K562 (cell line): ENCODE data around the gene MCRS1. TPM values are rescaled to one million over a fixed set of nuclear protein-coding genes. Genes with fewer than 3 reads are reported as not detected.
"Not testable (repeated sequence)": the region's sequence is repeated elsewhere in the genome, so short reads cannot be mapped to it uniquely, and the experiment has no call there.

Experiments
- ATAC-seq: fragments of 200-7000 bp; cut with Tn5 transposase; 3 replicates; pipeline ENCODE4 v1.9.1; 2020; ENCODE audit warnings: moderate library complexity
- BruUV-seq: library from RNA; stranded (reverse); fragments of 400-500 nt; replicated peaks from 2 replicates; lab custom pipeline; 2021; lab: Mats Ljungman, UMichigan
- CTCF ChIA-PET: fragments of 300-600 bp; formaldehyde crosslinking; extraction: SDS; loops from one replicate; lab custom pipeline; 2021; ENCODE audit warnings: low intra/inter-chr PET ratio; lab: Yijun Ruan, JAX
- POLR2A ChIA-PET: fragments of 300-600, 350-650 bp; sonication (Branson Sonifier 250); formaldehyde crosslinking; extraction: SDS; loops from one replicate; lab custom pipeline; 2021; ENCODE audit warnings: antibody characterized with exemption, inconsistent platforms; lab: Yijun Ruan, JAX
- DNase-seq, 4 experiments: peaks; one replicate each; pipeline versions ENCODE4 v3.0.0 to v3.0.0-alpha.2; 2011 to 2018; ENCODE audit warnings: low spot score in 3 of 4, mixed read lengths in 3 of 4; ENCODE audit errors: extremely low read depth in 1 of 4
- FAIRE-seq: peaks from 2 replicates; lab custom pipeline; 2011; peaks lifted over from hg19 to GRCh38; lab: Jason Lieb, UNC
- H2AFZ ChIP-seq: 2 replicates; pipeline ENCODE4 v1.6.0; 2011; ENCODE audit warnings: low read depth, low read length, control low read depth, inconsistent platforms
- H3K27ac ChIP-seq: fragments of 200-600 bp; 3 replicates; pipeline ENCODE4 v1.8.0; 2011; ENCODE audit warnings: low read depth, mild to moderate bottlenecking, control low read depth, inconsistent platforms, low read length, moderate library complexity, mixed read lengths; ENCODE audit errors: extremely low read depth
- H3K27me3 ChIP-seq, 2 experiments: fragments of 300-600 bp in 1 of 2; 2 replicates in 1 of 2; 3 replicates in 1 of 2; pipeline versions ENCODE4 v1.6.0 to v1.8.0; 2011; ENCODE audit warnings: inconsistent platforms in 2 of 2, low read length in 2 of 2, mild to moderate bottlenecking in 1 of 2, mixed read lengths in 1 of 2, moderate library complexity in 1 of 2; ENCODE audit not compliant: control insufficient read depth in 2 of 2, insufficient read depth in 2 of 2
- H3K36me3 ChIP-seq: fragments of 300-600 bp; 3 replicates; pipeline ENCODE4 v1.8.0; 2011; ENCODE audit warnings: mild to moderate bottlenecking, low read length, inconsistent platforms; ENCODE audit not compliant: control insufficient read depth, insufficient read depth
- H3K4me1 ChIP-seq, 2 experiments: fragments of 200-600 bp in 1 of 2; replicated peaks in 1 of 2; 2 replicates in 1 of 2; 3 replicates in 1 of 2; pipeline versions ENCODE4 v1.5.1 to v1.8.0; 2011; ENCODE audit warnings: inconsistent platforms in 2 of 2, low read length in 2 of 2, mild to moderate bottlenecking in 1 of 2, mixed read lengths in 1 of 2, moderate library complexity in 1 of 2; ENCODE audit not compliant: control insufficient read depth in 2 of 2, insufficient read depth in 2 of 2
- H3K4me2 ChIP-seq: 2 replicates; pipeline ENCODE4 v1.6.1; 2011; ENCODE audit warnings: low read length, control low read depth, inconsistent platforms, mixed read lengths; ENCODE audit not compliant: insufficient read depth
- H3K4me3 ChIP-seq: fragments of 200-600 bp; sonication (generic), shearing (Covaris generic); 2 replicates; pipeline ENCODE4 v1.5.1; 2016; ENCODE audit warnings: control low read depth, inconsistent platforms
- H3K79me2 ChIP-seq: fragments of 200-600 bp; 3 replicates; pipeline ENCODE4 v1.8.0; 2011; ENCODE audit warnings: low read length, inconsistent platforms; ENCODE audit not compliant: control insufficient read depth, insufficient read depth
- H3K9ac ChIP-seq, 2 experiments: 2 replicates each; pipeline versions ENCODE4 v1.6.0 to v1.6.1; 2011; ENCODE audit warnings: low read depth in 2 of 2, low read length in 2 of 2, control low read depth in 1 of 2, inconsistent platforms in 1 of 2, mild to moderate bottlenecking in 1 of 2, mixed read lengths in 1 of 2; ENCODE audit not compliant: insufficient read depth in 1 of 2
- H3K9me1 ChIP-seq: one replicate; pipeline ENCODE4 v1.6.0; 2011; ENCODE audit warnings: inconsistent platforms, mild to moderate bottlenecking, low read length, moderate library complexity; ENCODE audit not compliant: control insufficient read depth, insufficient read depth
- H3K9me3 ChIP-seq: replicated peaks from 2 replicates; pipeline ENCODE4 v1.5.1; 2011; ENCODE audit warnings: low read depth, low read length, inconsistent platforms; ENCODE audit not compliant: control insufficient read depth, insufficient read depth
- H4K20me1 ChIP-seq: replicated peaks from 2 replicates; pipeline ENCODE4 v1.6.1; 2011; ENCODE audit warnings: low read length, inconsistent platforms, mixed read lengths; ENCODE audit not compliant: control insufficient read depth, insufficient read depth
- ARNT ChIP-seq, 2 experiments: fragments of 450-650 bp; IDR thresholded peaks; 2 replicates each; pipeline ENCODE4 v1.6.1; 2016; ENCODE audit warnings: mild to moderate bottlenecking in 1 of 2
- ETV5 ChIP-seq: sonication (generic); formaldehyde crosslinking; IDR thresholded peaks from 2 replicates; pipeline ENCODE4 v1.4.0; 2020; ENCODE audit warnings: low read depth, mild to moderate bottlenecking, missing genetic modification reagents
- RB1 ChIP-seq: fragments of 450-650 bp; IDR thresholded peaks from 2 replicates; pipeline ENCODE4 v1.6.1; 2017; ENCODE audit warnings: low read depth, mild to moderate bottlenecking
- TRIM28 ChIP-seq: fragments of 450-650 bp; IDR thresholded peaks from 2 replicates; pipeline ENCODE4 v1.6.1; 2017
- WGBS: fragments of 100-300 bp; shearing (Covaris generic); methylation state at CpG from one replicate; pipeline ENCODE4 v1.1.6; 2016; ENCODE audit warnings: low coverage, mixed read lengths; ENCODE audit not compliant: insufficient coverage; ENCODE audit errors: missing lambda C conversion rate; 5-methylcytosine and 5-hydroxymethylcytosine counted together
- in situ Hi-C: fragments of 300-500 bp; cut with MboI; formaldehyde crosslinking; loops from 4 replicates; pipeline ENCODE4 v1.15.0; 2018; ENCODE audit warnings: inconsistent platforms, mixed read lengths
- intact Hi-C: fragments of 100-400 bp; cut with micrococcal nuclease; formaldehyde crosslinking; loops from 2 replicates; pipeline ENCODE4 v1.14.2; 2022
- polyA plus RNA-seq, 8 experiments: library from polyadenylated mRNA; depleted of rRNA in 4 of 8; stranded (reverse) in 5 of 8; unstranded in 3 of 8; fragments of >200 nt; fragmentation: Nextera tagmentation in 2 of 8; fragmentation: Illumina TruSeq in 1 of 8; extraction: Ambion mirVana in 2 of 8; extraction: Trizol in 1 of 8; gene quantifications; 2 replicates each; pipeline versions ENCODE4 v1.2.1 to v1.2.3, GENCODE V29; 2011 to 2014; ENCODE audit warnings: inconsistent platforms in 1 of 8, missing spikeins in 1 of 8
- total RNA-seq, 7 experiments: library from RNA; depleted of rRNA in 6 of 7; stranded (reverse); fragments of >200 nt in 6 of 7; fragmentation: Illumina TruSeq in 2 of 7; extraction: Trizol in 2 of 7; gene quantifications; 2 replicates each; pipeline versions ENCODE4 v1.2.1 to v1.2.3, GENCODE V29; 2011 to 2021; ENCODE audit warnings: low replicate concordance in 1 of 7
- TF ChIP-seq, protein P1 (sequence below): fragments of 450-650 bp; IDR thresholded peaks from 2 replicates; pipeline ENCODE4 v1.6.1; 2018; ENCODE audit warnings: mild to moderate bottlenecking, low read depth; ENCODE audit not compliant: partially characterized antibody
- TF ChIP-seq, protein P2 (sequence below): fragments of 250-450 bp; sonication (Bioruptor Pico); IDR thresholded peaks from 2 replicates; pipeline ENCODE4 v1.5.0; 2022; ENCODE audit warnings: mild to moderate bottlenecking

MCRS1 gene
- total and polyA plus RNA-seq, 9 of the 15 experiments (the other 6 are each of a cell fraction or from before 2014, with no cell fraction given) = 50.0 to 100 (median 73.2) TPM

DNA sequence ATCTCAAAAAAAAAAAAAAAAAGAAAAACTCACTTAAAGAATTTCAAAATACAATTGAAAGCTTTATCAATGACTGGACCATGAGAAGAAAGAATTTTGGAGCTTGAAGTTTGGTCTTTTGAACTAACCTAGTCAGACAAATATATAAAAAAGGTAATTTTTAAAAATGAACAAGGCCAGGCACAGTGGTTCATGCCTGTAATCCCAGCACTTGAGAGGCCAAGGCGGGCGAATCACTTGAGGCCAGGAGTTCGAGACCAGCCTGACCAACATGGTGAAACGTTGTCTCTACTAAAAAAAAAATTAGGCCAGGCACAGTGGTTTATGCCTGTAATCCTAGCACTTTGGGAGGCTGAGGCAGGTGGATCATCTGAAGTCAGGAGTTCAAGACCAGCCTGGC is 42.8 kb upstream of the MCRS1 start:
- H3K36me3 ChIP-seq, H3K9me1 ChIP-seq, DNase-seq, H2AFZ ChIP-seq, in situ Hi-C loops, H3K4me1 ChIP-seq, FAIRE-seq, H3K4me3 ChIP-seq, ATAC-seq, H3K9me3 ChIP-seq, intact Hi-C loops, H3K27ac ChIP-seq, H3K4me2 ChIP-seq, CTCF ChIA-PET, BruUV-seq, H3K27me3 ChIP-seq, H3K79me2 ChIP-seq, H3K9ac ChIP-seq, H4K20me1 ChIP-seq: not testable (repeated sequence)
- 44% methylated on average over 4 of the region's 4 CpGs for WGBS
- TF ChIP-seq, protein P1, sequence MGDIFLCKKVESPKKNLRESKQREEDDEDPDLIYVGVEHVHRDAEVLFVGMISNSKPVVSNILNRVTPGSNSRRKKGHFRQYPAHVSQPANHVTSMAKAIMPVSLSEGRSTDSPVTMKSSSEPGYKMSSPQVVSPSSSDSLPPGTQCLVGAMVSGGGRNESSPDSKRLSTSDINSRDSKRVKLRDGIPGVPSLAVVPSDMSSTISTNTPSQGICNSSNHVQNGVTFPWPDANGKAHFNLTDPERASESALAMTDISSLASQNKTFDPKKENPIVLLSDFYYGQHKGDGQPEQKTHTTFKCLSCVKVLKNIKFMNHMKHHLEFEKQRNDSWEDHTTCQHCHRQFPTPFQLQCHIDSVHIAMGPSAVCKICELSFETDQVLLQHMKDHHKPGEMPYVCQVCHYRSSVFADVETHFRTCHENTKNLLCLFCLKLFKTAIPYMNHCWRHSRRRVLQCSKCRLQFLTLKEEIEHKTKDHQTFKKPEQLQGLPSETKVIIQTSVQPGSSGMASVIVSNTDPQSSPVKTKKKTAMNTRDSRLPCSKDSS = peak; percentile 22
- 0 out of 2 replicates have a peak, but pooled peaks have one; percentile 46 for TF ChIP-seq TRIM28
- POLR2A ChIA-PET = interaction anchor here (0.7 to 1.1 kb wide), 2 partner anchors 10 to 58 kb away, joined by 3 read pairs; no protein-coding TSS in a partner anchor

DNA sequence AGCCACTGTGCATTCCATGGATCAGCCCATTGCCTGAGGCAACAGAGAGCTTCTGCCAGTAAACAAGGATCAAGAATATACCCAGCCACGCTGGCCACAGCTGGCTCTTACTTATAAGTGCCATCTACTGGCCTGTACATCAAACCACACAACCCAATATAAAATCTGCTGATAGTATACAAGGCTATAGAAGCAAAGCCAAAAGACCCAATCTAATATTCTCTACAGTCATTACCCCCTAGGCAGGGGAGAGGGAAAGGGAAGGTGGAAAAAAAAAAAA is 41.9 kb upstream of the MCRS1 start:
- ChIA-PET CTCF (no interaction called here), POLR2A (interaction anchor here (1.1 kb wide), 1 partner anchor 9 kb away, joined by 3 read pairs; no protein-coding TSS in a partner anchor)
- Histone ChIP-seq H3K4me1 (no peaks in the 10 kb centered on the region; a peak in 1 of 5 replicates), H3K4me2 (no peak overlapping the region), H3K27me3 (no peaks in the 10 kb centered on the region), H3K9ac (no peak overlapping the region), H3K9me3 (no peaks in the 10 kb centered on the region), H3K36me3 (no peaks in the 10 kb centered on the region), H2AFZ (no peak overlapping the region), H3K79me2 (no peaks in the 10 kb centered on the region), H3K9me1 (no peaks in the 10 kb centered on the region), H3K27ac (no peak overlapping the region), H3K4me3 (no peak overlapping the region), H4K20me1 (no peaks in the 10 kb centered on the region)
- no TSS peak for BruUV-seq
- 0% methylated on average over 1 of the region's 1 CpG for WGBS
- no peak for TF ChIP-seq RB1
- TF ChIP-seq ETV5 (CRISPR knock-in tag) = no peak
- TF ChIP-seq, protein P2, sequence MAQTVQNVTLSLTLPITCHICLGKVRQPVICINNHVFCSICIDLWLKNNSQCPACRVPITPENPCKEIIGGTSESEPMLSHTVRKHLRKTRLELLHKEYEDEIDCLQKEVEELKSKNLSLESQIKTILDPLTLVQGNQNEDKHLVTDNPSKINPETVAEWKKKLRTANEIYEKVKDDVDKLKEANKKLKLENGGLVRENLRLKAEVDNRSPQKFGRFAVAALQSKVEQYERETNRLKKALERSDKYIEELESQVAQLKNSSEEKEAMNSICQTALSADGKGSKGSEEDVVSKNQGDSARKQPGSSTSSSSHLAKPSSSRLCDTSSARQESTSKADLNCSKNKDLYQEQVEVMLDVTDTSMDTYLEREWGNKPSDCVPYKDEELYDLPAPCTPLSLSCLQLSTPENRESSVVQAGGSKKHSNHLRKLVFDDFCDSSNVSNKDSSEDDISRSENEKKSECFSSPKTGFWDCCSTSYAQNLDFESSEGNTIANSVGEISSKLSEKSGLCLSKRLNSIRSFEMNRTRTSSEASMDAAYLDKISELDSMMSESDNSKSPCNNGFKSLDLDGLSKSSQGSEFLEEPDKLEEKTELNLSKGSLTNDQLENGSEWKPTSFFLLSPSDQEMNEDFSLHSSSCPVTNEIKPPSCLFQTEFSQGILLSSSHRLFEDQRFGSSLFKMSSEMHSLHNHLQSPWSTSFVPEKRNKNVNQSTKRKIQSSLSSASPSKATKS (CRISPR knock-in tag) = no peak
- TF ChIP-seq ARNT (IDR thresholded peaks at IDR 0.05) = no peak
- ATAC-seq = no peak
- no peak for DNase-seq
- in situ Hi-C loops = no loop called here
- intact Hi-C loops = no loop called here
- no peak for FAIRE-seq
